GM12878 (cell line): ENCODE measurements around the gene SEMA3B. TPM values are rescaled to one million over a fixed set of nuclear protein-coding genes. Genes with fewer than 3 reads are reported as not detected.

Experiments
- CEBPB ChIP-seq, 2 experiments: fragments of 150-350 bp in 1 of 2; IDR thresholded peaks; 2 replicates each; pipeline ENCODE4 v1.6.1; 2012 to 2014; ENCODE audit warnings: low read depth in 2 of 2, low read length in 2 of 2, borderline replicate concordance in 1 of 2, inconsistent platforms in 1 of 2
- EGR1 ChIP-seq, 2 experiments: IDR thresholded peaks; 1 replicate in 1 of 2; 2 replicates in 1 of 2; pipeline ENCODE4 v1.6.1; 2011 to 2012; ENCODE audit warnings: low read depth in 2 of 2, low read length in 2 of 2, borderline replicate concordance in 1 of 2, mild to moderate bottlenecking in 1 of 2, moderate library complexity in 1 of 2
- KLF5 ChIP-seq: fragments of 450-650 bp; IDR thresholded peaks from 2 replicates; pipeline ENCODE4 v1.6.1; 2014; ENCODE audit warnings: mild to moderate bottlenecking; ENCODE audit not compliant: partially characterized antibody
- MEF2A ChIP-seq: IDR thresholded peaks from 2 replicates; pipeline ENCODE4 v1.6.1; 2011; ENCODE audit warnings: low read depth, mild to moderate bottlenecking, low read length, moderate library complexity; ENCODE audit not compliant: insufficient read depth
- NR2C2 ChIP-seq: IDR thresholded peaks from 2 replicates; pipeline ENCODE4 v1.6.1; 2011; ENCODE audit warnings: borderline replicate concordance, low read depth; ENCODE audit not compliant: control insufficient read depth, insufficient read length
- POLR2AphosphoS5 ChIP-seq: IDR thresholded peaks from 2 replicates; pipeline ENCODE4 v1.6.1; 2011; ENCODE audit warnings: mild to moderate bottlenecking, low read length, inconsistent platforms
- RBBP5 ChIP-seq: fragments of 200-600 bp; sonication (generic); conservative IDR thresholded peaks from 2 replicates; pipeline ENCODE4 v1.6.1; 2016
- STAT3 ChIP-seq: IDR thresholded peaks from 2 replicates; pipeline ENCODE4 v1.6.1; 2011; ENCODE audit warnings: low read depth, low read length, improper control_type of control experiment
- TAF1 ChIP-seq: IDR thresholded peaks from 2 replicates; pipeline ENCODE4 v1.6.1; 2011; ENCODE audit warnings: mild to moderate bottlenecking, low read depth, low read length, borderline replicate concordance
- TBL1XR1 ChIP-seq: IDR thresholded peaks from 2 replicates; pipeline ENCODE4 v1.6.1; 2012; ENCODE audit warnings: low read depth, low read length, improper control_type of control experiment
- ZNF207 ChIP-seq: fragments of 450-650 bp; IDR thresholded peaks from 2 replicates; pipeline ENCODE4 v1.6.1; 2014; ENCODE audit warnings: antibody characterized with exemption, mild to moderate bottlenecking, borderline replicate concordance
- polyA plus RNA-seq, 11 experiments: library from polyadenylated mRNA; depleted of rRNA in 4 of 11; unstranded in 6 of 11; stranded (reverse) in 5 of 11; fragments of >200 nt; fragmentation: Nextera tagmentation in 4 of 11; fragmentation: Illumina TruSeq in 1 of 11; extraction: Ambion mirVana in 4 of 11; extraction: Trizol in 1 of 11; gene quantifications; 1 replicate in 1 of 11; 2 replicates in 10 of 11; pipeline versions ENCODE4 v1.2.1 to v1.2.3, GENCODE V29; 2011 to 2016; ENCODE audit warnings: inconsistent platforms in 2 of 11, missing spikeins in 2 of 11, low read depth in 1 of 11
- total RNA-seq, 4 experiments: library from RNA; depleted of rRNA in 3 of 4; stranded (reverse); fragments of >200 nt in 3 of 4; fragmentation: Illumina TruSeq in 1 of 4; extraction: Trizol in 1 of 4; gene quantifications; 2 replicates each; pipeline versions ENCODE4 v1.2.1 to v1.2.3, GENCODE V29; 2013 to 2021
- TF ChIP-seq, protein P1 (sequence below): fragments of 450-650 bp; IDR thresholded peaks from 2 replicates; pipeline ENCODE4 v1.6.1; 2014; ENCODE audit warnings: mild to moderate bottlenecking
- TF ChIP-seq, protein P2 (sequence below): fragments of 450-650 bp; conservative IDR thresholded peaks from 2 replicates; pipeline ENCODE4 v1.6.1; 2017; ENCODE audit warnings: mild to moderate bottlenecking, moderate library complexity
- TF ChIP-seq, protein P3 (sequence below), 3 experiments: IDR thresholded peaks in 2 of 3; conservative IDR thresholded peaks in 1 of 3; 2 replicates each; pipeline ENCODE4 v1.5.1; 2011; ENCODE audit warnings: low read depth in 3 of 3, low read length in 3 of 3, mild to moderate bottlenecking in 3 of 3, control low read depth in 2 of 3, moderate library complexity in 2 of 3, inconsistent platforms in 1 of 3, mixed read lengths in 1 of 3; ENCODE audit not compliant: control insufficient read depth in 2 of 3, insufficient read depth in 1 of 3; ENCODE audit errors: extremely low read depth in 1 of 3
- TF ChIP-seq, protein P4 (sequence below): fragments of 450-650 bp; IDR thresholded peaks from 2 replicates; pipeline ENCODE4 v1.6.1; 2016; ENCODE audit warnings: mild to moderate bottlenecking, moderate library complexity, borderline replicate concordance
- TF ChIP-seq, protein P5 (sequence below): fragments of 450-650 bp; IDR thresholded peaks from 2 replicates; pipeline ENCODE4 v1.6.1; 2018; ENCODE audit warnings: borderline replicate concordance, mild to moderate bottlenecking; ENCODE audit not compliant: partially characterized antibody

The SEMA3B gene
- total and polyA plus RNA-seq, 10 of the 15 experiments (the other 5 are each of a cell fraction or from before 2014, with no cell fraction given) = 0.06 to 0.59 (median 0.14) TPM; not detected in 2

DNA sequence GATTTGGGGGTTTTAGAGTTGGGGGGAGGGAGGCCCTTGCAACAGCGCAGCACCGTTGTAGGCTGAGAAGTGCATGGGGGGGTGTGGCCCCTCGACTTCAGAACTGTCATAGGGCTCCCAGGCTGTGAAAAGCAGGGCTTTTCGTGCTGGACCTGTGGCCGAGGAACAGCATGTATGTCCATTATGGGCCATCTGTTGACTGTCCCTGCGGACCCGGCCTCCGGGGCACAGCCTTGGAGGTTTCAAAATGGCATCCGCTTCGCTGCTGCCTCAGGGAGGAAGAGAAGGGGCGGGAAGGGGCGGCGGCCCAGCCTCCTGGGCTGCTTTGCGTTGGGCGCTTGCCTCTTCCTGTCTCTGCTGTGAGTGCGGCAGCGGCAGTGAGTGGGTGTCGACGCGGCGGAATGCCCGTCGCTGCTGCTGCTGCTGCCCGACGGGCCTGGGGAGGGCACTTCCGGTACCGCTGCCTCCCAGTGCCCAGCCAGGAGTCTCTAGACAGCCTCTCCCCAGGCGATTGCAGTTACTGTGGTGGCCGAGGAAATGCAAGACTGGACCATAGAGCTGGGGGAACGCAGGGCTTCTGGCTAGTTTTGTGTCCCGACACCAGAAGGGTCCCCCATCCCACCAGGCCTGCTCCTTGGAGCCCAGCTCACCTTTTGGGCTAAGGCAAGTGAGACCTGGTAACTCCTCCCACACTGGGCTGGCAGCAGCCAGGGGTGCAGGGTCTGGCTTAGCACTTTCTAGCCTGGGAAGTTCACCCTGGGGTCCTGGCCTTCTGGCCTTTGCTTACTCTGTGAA, 31.0 kb upstream of the SEMA3B start (continued):
- TF ChIP-seq, protein P1, sequence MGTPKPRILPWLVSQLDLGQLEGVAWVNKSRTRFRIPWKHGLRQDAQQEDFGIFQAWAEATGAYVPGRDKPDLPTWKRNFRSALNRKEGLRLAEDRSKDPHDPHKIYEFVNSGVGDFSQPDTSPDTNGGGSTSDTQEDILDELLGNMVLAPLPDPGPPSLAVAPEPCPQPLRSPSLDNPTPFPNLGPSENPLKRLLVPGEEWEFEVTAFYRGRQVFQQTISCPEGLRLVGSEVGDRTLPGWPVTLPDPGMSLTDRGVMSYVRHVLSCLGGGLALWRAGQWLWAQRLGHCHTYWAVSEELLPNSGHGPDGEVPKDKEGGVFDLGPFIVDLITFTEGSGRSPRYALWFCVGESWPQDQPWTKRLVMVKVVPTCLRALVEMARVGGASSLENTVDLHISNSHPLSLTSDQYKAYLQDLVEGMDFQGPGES = no peak
- TF ChIP-seq, protein P2, sequence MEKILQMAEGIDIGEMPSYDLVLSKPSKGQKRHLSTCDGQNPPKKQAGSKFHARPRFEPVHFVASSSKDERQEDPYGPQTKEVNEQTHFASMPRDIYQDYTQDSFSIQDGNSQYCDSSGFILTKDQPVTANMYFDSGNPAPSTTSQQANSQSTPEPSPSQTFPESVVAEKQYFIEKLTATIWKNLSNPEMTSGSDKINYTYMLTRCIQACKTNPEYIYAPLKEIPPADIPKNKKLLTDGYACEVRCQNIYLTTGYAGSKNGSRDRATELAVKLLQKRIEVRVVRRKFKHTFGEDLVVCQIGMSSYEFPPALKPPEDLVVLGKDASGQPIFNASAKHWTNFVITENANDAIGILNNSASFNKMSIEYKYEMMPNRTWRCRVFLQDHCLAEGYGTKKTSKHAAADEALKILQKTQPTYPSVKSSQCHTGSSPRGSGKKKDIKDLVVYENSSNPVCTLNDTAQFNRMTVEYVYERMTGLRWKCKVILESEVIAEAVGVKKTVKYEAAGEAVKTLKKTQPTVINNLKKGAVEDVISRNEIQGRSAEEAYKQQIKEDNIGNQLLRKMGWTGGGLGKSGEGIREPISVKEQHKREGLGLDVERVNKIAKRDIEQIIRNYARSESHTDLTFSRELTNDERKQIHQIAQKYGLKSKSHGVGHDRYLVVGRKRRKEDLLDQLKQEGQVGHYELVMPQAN = 0 out of 2 replicates have a peak, but pooled peaks have one; percentile 54
- TF ChIP-seq TBL1XR1 (no peak), TAF1 (peak; percentile 73; the same call in 1 of the 2 replicates), RBBP5 (no peak), MEF2A (no peak), CEBPB (IDR thresholded peaks at IDR 0.05; ENCODE audit: borderline replicate concordance in 1 of 2, low read depth in 2 of 2, low read length in 2 of 2) (no peak), ZNF207 (no peak), EGR1 (IDR thresholded peaks at IDR 0.05; ENCODE audit: borderline replicate concordance in 1 of 2, low read depth in 2 of 2, low read length in 2 of 2) (peak in 1 of 2 experiments; percentile 93; a peak in 2 of 3 replicates), NR2C2 (no peak), STAT3 (no peak), POLR2AphosphoS5 (peak; percentile 79), KLF5 (no peak)
- TF ChIP-seq, protein P3, sequence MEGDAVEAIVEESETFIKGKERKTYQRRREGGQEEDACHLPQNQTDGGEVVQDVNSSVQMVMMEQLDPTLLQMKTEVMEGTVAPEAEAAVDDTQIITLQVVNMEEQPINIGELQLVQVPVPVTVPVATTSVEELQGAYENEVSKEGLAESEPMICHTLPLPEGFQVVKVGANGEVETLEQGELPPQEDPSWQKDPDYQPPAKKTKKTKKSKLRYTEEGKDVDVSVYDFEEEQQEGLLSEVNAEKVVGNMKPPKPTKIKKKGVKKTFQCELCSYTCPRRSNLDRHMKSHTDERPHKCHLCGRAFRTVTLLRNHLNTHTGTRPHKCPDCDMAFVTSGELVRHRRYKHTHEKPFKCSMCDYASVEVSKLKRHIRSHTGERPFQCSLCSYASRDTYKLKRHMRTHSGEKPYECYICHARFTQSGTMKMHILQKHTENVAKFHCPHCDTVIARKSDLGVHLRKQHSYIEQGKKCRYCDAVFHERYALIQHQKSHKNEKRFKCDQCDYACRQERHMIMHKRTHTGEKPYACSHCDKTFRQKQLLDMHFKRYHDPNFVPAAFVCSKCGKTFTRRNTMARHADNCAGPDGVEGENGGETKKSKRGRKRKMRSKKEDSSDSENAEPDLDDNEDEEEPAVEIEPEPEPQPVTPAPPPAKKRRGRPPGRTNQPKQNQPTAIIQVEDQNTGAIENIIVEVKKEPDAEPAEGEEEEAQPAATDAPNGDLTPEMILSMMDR (IDR thresholded peaks at IDR 0.05 in 2 of 3, conservative IDR thresholded peaks at IDR 0.05 in 1 of 3; ENCODE audit: control insufficient read depth in 2 of 3, extremely low read depth in 1 of 3, insufficient read depth in 1 of 3, low read depth in 3 of 3, low read length in 3 of 3) = no peak
- TF ChIP-seq, protein P4, sequence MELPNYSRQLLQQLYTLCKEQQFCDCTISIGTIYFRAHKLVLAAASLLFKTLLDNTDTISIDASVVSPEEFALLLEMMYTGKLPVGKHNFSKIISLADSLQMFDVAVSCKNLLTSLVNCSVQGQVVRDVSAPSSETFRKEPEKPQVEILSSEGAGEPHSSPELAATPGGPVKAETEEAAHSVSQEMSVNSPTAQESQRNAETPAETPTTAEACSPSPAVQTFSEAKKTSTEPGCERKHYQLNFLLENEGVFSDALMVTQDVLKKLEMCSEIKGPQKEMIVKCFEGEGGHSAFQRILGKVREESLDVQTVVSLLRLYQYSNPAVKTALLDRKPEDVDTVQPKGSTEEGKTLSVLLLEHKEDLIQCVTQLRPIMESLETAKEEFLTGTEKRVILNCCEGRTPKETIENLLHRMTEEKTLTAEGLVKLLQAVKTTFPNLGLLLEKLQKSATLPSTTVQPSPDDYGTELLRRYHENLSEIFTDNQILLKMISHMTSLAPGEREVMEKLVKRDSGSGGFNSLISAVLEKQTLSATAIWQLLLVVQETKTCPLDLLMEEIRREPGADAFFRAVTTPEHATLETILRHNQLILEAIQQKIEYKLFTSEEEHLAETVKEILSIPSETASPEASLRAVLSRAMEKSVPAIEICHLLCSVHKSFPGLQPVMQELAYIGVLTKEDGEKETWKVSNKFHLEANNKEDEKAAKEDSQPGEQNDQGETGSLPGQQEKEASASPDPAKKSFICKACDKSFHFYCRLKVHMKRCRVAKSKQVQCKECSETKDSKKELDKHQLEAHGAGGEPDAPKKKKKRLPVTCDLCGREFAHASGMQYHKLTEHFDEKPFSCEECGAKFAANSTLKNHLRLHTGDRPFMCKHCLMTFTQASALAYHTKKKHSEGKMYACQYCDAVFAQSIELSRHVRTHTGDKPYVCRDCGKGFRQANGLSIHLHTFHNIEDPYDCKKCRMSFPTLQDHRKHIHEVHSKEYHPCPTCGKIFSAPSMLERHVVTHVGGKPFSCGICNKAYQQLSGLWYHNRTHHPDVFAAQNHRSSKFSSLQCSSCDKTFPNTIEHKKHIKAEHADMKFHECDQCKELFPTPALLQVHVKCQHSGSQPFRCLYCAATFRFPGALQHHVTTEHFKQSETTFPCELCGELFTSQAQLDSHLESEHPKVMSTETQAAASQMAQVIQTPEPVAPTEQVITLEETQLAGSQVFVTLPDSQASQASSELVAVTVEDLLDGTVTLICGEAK = peak; percentile 78; the same call in 1 of the 2 replicates
- TF ChIP-seq, protein P5, sequence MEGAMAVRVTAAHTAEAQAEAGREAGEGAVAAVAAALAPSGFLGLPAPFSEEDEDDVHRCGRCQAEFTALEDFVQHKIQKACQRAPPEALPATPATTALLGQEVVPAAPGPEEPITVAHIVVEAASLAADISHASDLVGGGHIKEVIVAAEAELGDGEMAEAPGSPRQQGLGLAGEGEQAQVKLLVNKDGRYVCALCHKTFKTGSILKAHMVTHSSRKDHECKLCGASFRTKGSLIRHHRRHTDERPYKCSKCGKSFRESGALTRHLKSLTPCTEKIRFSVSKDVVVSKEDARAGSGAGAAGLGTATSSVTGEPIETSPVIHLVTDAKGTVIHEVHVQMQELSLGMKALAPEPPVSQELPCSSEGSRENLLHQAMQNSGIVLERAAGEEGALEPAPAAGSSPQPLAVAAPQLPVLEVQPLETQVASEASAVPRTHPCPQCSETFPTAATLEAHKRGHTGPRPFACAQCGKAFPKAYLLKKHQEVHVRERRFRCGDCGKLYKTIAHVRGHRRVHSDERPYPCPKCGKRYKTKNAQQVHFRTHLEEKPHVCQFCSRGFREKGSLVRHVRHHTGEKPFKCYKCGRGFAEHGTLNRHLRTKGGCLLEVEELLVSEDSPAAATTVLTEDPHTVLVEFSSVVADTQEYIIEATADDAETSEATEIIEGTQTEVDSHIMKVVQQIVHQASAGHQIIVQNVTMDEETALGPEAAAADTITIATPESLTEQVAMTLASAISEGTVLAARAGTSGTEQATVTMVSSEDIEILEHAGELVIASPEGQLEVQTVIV = peak; percentile 51
